ENCODE results near the gene COL18A1. TPM values are rescaled to one million over a fixed set of nuclear protein-coding genes. Genes with fewer than 3 reads are reported as not detected.
A peak's percentile ranks its signal among the peaks of the same experiment; 100 is the strongest.

Gene COL18A1
- total RNA-seq, 1 experiment from 2014 or later, result 19.5 TPM

GRCh38 chr21:45374826-45375455 lies 30.0 kb upstream of the COL18A1 start:
- Histone ChIP-seq H3K36me3 (no peaks in the 10 kb centered on the region), H3K4me1 (no peaks in the 10 kb centered on the region), H3K4me3 (no peak overlapping the region), H3K9me3 (replicated peaks) (peaks cover 5% of the 10 kb centered on the region; the same call in 1 of the 2 replicates), H3K27me3 (no peaks in the 10 kb centered on the region), H3K27ac (no peak overlapping the region)
- DNase-seq, result no peak

GRCh38 chr21:45376459-45377324 lies 28.3 kb upstream of the COL18A1 start:
- no peaks in the 10 kb centered on the region for H3K4me1 ChIP-seq
- peaks cover 5% of the 10 kb centered on the region; the same call in 1 of the 2 replicates for H3K9me3 ChIP-seq (replicated peaks)
- no peak overlapping the region for H3K4me3 ChIP-seq
- no peaks in the 10 kb centered on the region for H3K27me3 ChIP-seq
- no peak for DNase-seq
- no peak overlapping the region for H3K27ac ChIP-seq
- H3K36me3 ChIP-seq, result no peaks in the 10 kb centered on the region

GRCh38 chr21:45377325-45377709 lies 27.6 kb upstream of the COL18A1 start:
- Histone ChIP-seq H3K27ac (no peak overlapping the region), H3K9me3 (replicated peaks) (peaks cover 5% of the 10 kb centered on the region; the same call in 1 of the 2 replicates), H3K27me3 (no peaks in the 10 kb centered on the region), H3K4me1 (no peaks in the 10 kb centered on the region), H3K36me3 (no peaks in the 10 kb centered on the region), H3K4me3 (no peak overlapping the region)
- DNase-seq, result no peak

DNA sequence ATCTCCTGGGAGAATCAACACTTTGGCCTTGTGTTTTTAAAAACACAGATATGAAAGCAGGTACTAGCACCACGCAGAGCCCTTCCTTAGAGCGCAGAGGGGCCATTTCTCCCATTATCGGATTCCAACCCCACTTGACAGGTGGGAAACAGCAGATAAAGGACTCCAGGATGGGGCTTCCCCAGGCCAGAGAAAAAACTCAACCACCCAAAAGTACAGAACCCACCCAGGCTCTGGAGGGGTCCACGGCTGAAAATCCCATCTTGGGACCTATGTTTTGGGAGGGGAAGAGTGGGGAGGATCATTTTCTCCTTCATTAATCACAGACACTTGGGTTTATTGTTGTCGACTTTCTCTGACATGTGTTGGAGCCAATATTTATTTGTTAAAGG lies 27.1 kb upstream of the COL18A1 start:
- DNase-seq, result no peak
- Histone ChIP-seq H3K27ac (no peak overlapping the region), H3K4me3 (no peak overlapping the region), H3K9me3 (replicated peaks) (peaks cover 5% of the 10 kb centered on the region; the same call in 1 of the 2 replicates), H3K36me3 (no peaks in the 10 kb centered on the region), H3K27me3 (no peaks in the 10 kb centered on the region), H3K4me1 (no peaks in the 10 kb centered on the region)

- peak in 1 of 2 experiments; percentile 1 for DNase-seq
- peaks cover 5% of the 10 kb centered on the region; the same call in 1 of the 2 replicates for H3K9me3 ChIP-seq (replicated peaks)
- no peak overlapping the region for H3K27ac ChIP-seq
- H3K27me3 ChIP-seq, result no peaks in the 10 kb centered on the region
- H3K4me1 ChIP-seq, result peaks cover 5% of the 10 kb centered on the region; the same call in 1 of the 2 replicates
- no peaks in the 10 kb centered on the region for H3K36me3 ChIP-seq
- H3K4me3 ChIP-seq, result no peak overlapping the region
These were observed 26.6 kb upstream of the COL18A1 start for GRCh38 chr21:45378258-45378966.

DNA sequence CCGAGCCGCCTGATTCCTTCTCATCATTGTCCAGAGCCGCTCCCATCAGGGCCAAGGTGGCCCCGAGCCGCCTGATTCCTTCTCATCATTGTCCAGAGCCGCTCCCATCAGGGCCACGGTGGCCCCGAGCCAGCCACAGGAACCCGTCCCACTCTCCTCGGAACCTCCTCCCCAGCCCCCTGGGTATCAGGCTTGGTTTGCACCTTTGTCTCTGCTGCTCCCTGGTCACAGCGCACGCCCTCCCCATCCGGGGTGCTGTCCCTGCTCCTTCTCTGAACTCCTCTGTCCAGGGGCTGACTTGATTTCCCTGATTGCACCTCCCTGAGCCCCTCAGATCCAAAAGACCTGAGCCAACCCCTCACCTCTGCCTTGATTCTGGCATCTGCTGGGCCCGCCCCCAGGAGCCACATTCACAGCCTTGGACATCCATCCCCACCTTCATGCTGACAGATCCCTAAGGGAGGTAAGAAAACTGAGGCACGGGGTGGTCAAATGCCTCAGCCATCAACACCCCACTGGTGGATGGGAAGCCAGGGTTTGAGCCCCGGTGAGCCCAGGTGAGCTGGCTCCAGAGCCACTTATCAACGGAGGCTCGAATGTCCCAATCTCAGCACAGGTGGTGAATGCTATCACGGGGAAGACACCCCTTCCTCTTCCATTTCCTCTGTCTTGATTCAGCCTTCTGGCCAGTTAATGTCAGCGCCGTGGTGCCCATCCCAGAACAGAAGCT lies 25.6 kb upstream of the COL18A1 start:
- Histone ChIP-seq H3K27ac (no peak overlapping the region), H3K9me3 (replicated peaks) (peaks cover 5% of the 10 kb centered on the region; the same call in 1 of the 2 replicates), H3K27me3 (no peaks in the 10 kb centered on the region), H3K4me3 (no peak overlapping the region), H3K4me1 (peaks cover 6% of the 10 kb centered on the region; the same call in 1 of the 2 replicates), H3K36me3 (no peaks in the 10 kb centered on the region)
- peak in 1 of 2 experiments; percentile 2 for DNase-seq

DNA sequence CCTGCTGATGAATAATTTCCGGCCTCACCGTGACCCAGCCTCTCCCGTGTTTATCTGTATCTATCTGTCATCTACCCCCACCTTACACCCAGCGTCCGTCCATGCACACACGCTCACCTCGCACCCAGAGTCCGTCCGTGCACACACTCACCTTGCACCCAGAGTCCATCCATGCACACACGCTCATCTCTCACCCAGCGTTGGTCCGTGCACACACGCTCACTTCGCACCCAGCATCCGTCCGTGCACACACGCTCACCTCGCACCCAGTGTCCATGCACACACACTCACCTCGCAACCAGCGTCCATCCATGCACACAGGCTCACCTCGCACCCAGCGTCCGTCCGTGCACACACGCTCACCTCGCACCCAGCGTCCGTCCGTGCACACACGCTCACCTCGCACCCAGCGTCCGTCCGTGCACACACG lies 25.0 kb upstream of the COL18A1 start:
- DNase-seq, result no peak

DNA sequence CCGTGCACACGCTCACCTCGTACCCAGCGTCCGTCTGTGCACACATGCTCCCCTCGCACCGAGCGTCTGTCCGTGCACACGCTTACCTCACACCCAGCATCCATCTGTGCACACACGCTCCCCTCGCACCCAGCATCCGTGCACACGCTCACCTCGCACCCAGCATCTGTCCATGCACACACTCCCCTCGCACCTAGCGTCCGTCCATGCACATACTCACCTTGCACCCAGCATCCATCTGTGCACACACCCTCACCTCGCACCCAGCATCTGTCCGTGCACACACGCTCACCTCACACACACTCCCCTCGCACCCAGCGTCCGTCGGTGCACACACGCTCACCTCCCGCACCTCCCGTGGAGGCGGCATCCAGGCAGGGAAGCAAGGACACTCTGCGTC lies 24.4 kb upstream of the COL18A1 start:
- H3K27ac ChIP-seq, result no peak overlapping the region
- no peaks in the 10 kb centered on the region for H3K36me3 ChIP-seq
- H3K4me1 ChIP-seq, result peaks cover 6% of the 10 kb centered on the region; the same call in 1 of the 2 replicates
- H3K9me3 ChIP-seq (replicated peaks), result peaks cover 5% of the 10 kb centered on the region; the same call in 1 of the 2 replicates
- no peaks in the 10 kb centered on the region for H3K27me3 ChIP-seq
- no peak overlapping the region for H3K4me3 ChIP-seq
- no peak for DNase-seq

More for the DNA sequence above, 25.0 kb upstream of the COL18A1 start:
- Histone ChIP-seq H3K36me3 (no peaks in the 10 kb centered on the region), H3K27me3 (no peaks in the 10 kb centered on the region), H3K27ac (no peak overlapping the region), H3K4me1 (peaks cover 6% of the 10 kb centered on the region; the same call in 1 of the 2 replicates), H3K4me3 (no peak overlapping the region), H3K9me3 (replicated peaks) (peaks cover 5% of the 10 kb centered on the region; the same call in 1 of the 2 replicates)

- DNase-seq, result no peak
- H3K27me3 ChIP-seq, result no peaks in the 10 kb centered on the region
- no peak overlapping the region for H3K27ac ChIP-seq
- no peaks in the 10 kb centered on the region for H3K36me3 ChIP-seq
- peaks cover 6% of the 10 kb centered on the region; the same call in 1 of the 2 replicates for H3K4me1 ChIP-seq
- H3K4me3 ChIP-seq, result no peak overlapping the region
- H3K9me3 ChIP-seq (replicated peaks), result peaks cover 5% of the 10 kb centered on the region; the same call in 1 of the 2 replicates
These were observed 23.8 kb upstream of the COL18A1 start for GRCh38 chr21:45381036-45381787.

GRCh38 chr21:45381865-45382696 lies 22.9 kb upstream of the COL18A1 start:
- Histone ChIP-seq H3K36me3 (no peaks in the 10 kb centered on the region), H3K27me3 (no peaks in the 10 kb centered on the region), H3K9me3 (replicated peaks) (peaks cover 2% of the 10 kb centered on the region; the same call in 1 of the 2 replicates), H3K4me1 (peaks cover 12% of the 10 kb centered on the region), H3K27ac (no peak overlapping the region), H3K4me3 (no peak overlapping the region)
- DNase-seq, result no peak

DNA sequence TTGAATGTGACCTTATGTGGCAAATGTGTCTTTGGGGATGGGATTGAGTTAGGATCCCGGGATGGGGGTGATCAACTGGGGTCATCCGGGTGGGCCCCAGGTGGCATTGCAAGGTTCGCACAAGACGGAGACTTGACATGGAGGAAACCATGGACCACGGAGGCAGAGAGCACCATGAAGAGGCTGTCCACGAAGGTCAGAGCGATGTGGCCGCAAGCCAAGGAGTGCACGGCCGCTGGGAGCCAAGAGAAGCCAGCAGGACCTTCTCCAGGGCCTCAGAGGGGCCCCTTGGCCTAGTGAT lies 22.3 kb upstream of the COL18A1 start:
- H3K4me3 ChIP-seq, result no peak overlapping the region
- DNase-seq, result no peak

DNA sequence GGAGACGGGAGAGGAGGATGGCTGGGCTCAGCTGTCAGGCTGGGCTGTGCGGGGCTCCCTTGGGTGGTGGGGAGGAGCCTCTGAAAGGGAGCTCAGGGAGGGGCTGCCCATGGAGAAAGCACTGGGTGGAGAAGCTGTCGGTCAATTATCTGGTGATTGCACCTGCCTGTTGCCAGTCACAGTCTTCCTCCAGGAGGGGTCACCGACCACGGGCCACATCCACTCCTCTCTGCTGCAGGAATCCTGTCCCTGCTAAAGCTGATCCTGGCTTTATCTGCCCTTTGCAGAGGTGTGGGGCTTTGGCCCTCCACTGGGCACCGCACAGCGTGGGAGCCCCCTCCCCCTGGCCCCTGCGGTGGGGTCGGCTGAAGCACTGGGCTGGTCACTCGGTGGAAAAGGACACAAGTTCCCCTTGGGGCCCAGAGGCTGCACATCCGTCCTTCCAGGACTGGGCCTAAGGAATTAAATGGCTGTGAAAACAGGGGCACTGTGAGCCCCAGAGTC lies 21.8 kb upstream of the COL18A1 start:
- no peaks in the 10 kb centered on the region for H3K36me3 ChIP-seq
- H3K9me3 ChIP-seq (replicated peaks), result no peaks in the 10 kb centered on the region
- peak; percentile 61 to 67 for DNase-seq
- H3K4me3 ChIP-seq, result no peak overlapping the region
- H3K4me1 ChIP-seq, result peaks cover 23% of the 10 kb centered on the region
- no peak overlapping the region for H3K27ac ChIP-seq
- H3K27me3 ChIP-seq, result no peaks in the 10 kb centered on the region

More for the DNA sequence above, 22.3 kb upstream of the COL18A1 start:
- Histone ChIP-seq H3K27me3 (no peaks in the 10 kb centered on the region), H3K9me3 (replicated peaks) (no peaks in the 10 kb centered on the region), H3K36me3 (no peaks in the 10 kb centered on the region), H3K27ac (no peak overlapping the region), H3K4me1 (peaks cover 17% of the 10 kb centered on the region)
